Body of pancreas (tissue), 4 donors: Measurements from ENCODE around the gene CRTAC1.

Source experiments
- POLR2A ChIP-seq, 3 donors: fragments of 450-650 bp; IDR thresholded peaks; one replicate each; pipeline ENCODE4 v1.6.1; 2016; ENCODE audit warnings: antibody characterized with exemption in 3 of 3, mild to moderate bottlenecking in 2 of 3
- TF ChIP-seq, protein P1 (sequence below), 7 experiments: fragments of 450-650 bp in 4 of 7; fragments of 200-600 bp in 3 of 7; sonication (generic) in 3 of 7; IDR thresholded peaks; one replicate each; pipeline ENCODE4 v1.5.1; 2016 to 2019; ENCODE audit warnings: antibody characterized with exemption in 7 of 7

GRCh38 chr10:97895084-97895483 is 135.3 kb downstream of the CRTAC1 start:
- TF ChIP-seq, protein P1, sequence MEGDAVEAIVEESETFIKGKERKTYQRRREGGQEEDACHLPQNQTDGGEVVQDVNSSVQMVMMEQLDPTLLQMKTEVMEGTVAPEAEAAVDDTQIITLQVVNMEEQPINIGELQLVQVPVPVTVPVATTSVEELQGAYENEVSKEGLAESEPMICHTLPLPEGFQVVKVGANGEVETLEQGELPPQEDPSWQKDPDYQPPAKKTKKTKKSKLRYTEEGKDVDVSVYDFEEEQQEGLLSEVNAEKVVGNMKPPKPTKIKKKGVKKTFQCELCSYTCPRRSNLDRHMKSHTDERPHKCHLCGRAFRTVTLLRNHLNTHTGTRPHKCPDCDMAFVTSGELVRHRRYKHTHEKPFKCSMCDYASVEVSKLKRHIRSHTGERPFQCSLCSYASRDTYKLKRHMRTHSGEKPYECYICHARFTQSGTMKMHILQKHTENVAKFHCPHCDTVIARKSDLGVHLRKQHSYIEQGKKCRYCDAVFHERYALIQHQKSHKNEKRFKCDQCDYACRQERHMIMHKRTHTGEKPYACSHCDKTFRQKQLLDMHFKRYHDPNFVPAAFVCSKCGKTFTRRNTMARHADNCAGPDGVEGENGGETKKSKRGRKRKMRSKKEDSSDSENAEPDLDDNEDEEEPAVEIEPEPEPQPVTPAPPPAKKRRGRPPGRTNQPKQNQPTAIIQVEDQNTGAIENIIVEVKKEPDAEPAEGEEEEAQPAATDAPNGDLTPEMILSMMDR (IDR thresholded peaks at IDR 0.05) = no peak
- no peak for TF ChIP-seq POLR2A (IDR thresholded peaks at IDR 0.05)
